Measurements from ENCODE around the gene TRMT2B. TPM values are rescaled to one million over a fixed set of nuclear protein-coding genes. Genes with fewer than 3 reads are reported as not detected.
"Not testable (repeated sequence)": the region's sequence is repeated elsewhere in the genome, so short reads cannot be mapped to it uniquely, and the experiment has no call there.

TRMT2B gene
- total RNA-seq, 1 experiment from 2014 or later: 11.6 TPM

DNA sequence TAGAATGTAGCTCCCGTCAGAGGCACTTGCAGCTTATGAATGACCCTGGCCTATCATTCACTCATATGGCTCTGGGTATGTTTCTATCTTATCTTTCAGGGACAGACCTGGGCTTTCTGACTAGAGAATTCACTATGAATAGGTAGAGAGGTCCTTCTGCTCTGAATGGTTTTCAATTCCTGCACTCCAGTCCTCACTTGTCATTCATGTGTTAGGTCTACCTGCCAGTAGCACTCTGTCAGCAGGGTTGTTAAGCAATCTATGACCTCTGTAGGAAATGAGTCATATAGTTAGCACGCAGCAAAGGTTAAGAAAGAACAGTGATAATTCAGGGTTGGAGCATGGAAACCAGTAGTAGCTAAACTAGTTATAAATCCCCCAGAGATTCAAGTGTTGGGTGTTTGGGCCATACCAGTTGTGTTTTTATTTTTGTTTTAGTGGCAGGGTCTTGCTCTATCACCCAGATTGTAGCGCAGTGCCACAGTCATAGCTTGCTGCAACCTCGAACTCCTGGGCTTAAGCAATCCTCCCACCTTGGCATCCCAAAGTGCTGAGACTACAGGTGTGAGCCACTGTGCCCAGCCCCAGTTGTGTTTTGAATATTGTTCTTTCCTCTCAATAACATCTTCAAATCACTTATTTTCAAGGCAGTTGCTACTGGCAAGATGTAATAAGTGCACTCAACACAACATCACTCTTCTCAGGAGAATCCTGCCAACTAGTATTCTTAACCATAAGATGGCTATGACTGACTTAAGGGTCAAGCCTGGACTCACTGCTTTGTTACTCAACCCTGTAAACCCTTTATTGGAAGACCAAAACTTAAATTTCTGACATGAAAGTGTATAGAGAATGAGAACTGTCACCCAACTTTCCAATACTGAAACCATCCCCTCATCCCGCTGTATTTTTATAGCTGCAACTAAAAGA, 57.3 kb downstream of the TRMT2B start:
- Histone ChIP-seq H3K9ac (ENCODE audit: low read length) (no peak overlapping the region), H3K4me1 (ENCODE audit: low read length) (no peaks in the 10 kb centered on the region), H3K79me2 (ENCODE audit: low read length) (no peaks in the 10 kb centered on the region), H3K27me3 (ENCODE audit: low read length) (no peaks in the 10 kb centered on the region), H3K36me3 (ENCODE audit: insufficient read depth, low read length) (no peaks in the 10 kb centered on the region), H2AFZ (ENCODE audit: low read length) (no peak overlapping the region), H3K27ac (ENCODE audit: low read length) (no peak overlapping the region), H3K4me3 (ENCODE audit: low read length) (no peak overlapping the region), H3K4me2 (ENCODE audit: low read depth, low read length, poor library complexity, severe bottlenecking) (no peak overlapping the region), H4K20me1 (ENCODE audit: insufficient read depth, low read depth, low read length) (no peaks in the 10 kb centered on the region), H3K9me2 (replicated peaks; ENCODE audit: insufficient read depth, low read length) (no peaks in the 10 kb centered on the region), H3K9me3 (ENCODE audit: low read length) (no peaks in the 10 kb centered on the region)
- DNase-seq: no peak

DNA sequence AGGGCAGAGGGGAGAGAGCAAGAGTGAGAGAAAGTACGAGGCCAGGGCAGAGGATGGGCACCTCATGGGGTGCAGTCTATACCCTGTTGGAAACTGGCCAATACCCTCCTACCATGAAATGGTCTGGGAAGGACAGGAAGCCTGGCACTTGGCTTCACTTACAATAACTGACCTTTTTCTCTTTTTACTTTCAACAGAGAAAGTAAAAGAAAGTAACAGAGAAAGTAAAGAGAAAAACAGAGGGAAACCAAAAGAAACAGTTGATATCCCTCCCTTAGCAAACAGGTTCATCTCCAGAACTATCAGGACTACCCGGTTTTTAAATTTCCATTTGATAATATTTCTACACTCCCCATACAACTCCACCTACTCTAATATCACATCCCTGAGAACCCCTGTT, 61.8 kb downstream of the TRMT2B start:
- no peaks in the 10 kb centered on the region for H3K36me3 ChIP-seq (ENCODE audit: insufficient read depth, low read length)
- no peak overlapping the region for H3K4me2 ChIP-seq (ENCODE audit: low read depth, low read length, poor library complexity, severe bottlenecking)
- H4K20me1 ChIP-seq (ENCODE audit: insufficient read depth, low read depth, low read length): no peaks in the 10 kb centered on the region
- H3K4me3 ChIP-seq (ENCODE audit: low read length): no peak overlapping the region
- no peaks in the 10 kb centered on the region for H3K4me1 ChIP-seq (ENCODE audit: low read length)
- H3K27me3 ChIP-seq (ENCODE audit: low read length): no peaks in the 10 kb centered on the region
- no peak overlapping the region for H3K9ac ChIP-seq (ENCODE audit: low read length)
- no peaks in the 10 kb centered on the region for H3K9me2 ChIP-seq (replicated peaks; ENCODE audit: insufficient read depth, low read length)
- no peak overlapping the region for H3K27ac ChIP-seq (ENCODE audit: low read length)
- H3K79me2 ChIP-seq (ENCODE audit: low read length): no peaks in the 10 kb centered on the region
- no peak overlapping the region for H2AFZ ChIP-seq (ENCODE audit: low read length)
- DNase-seq: no peak
- H3K9me3 ChIP-seq (ENCODE audit: low read length): no peaks in the 10 kb centered on the region

DNA sequence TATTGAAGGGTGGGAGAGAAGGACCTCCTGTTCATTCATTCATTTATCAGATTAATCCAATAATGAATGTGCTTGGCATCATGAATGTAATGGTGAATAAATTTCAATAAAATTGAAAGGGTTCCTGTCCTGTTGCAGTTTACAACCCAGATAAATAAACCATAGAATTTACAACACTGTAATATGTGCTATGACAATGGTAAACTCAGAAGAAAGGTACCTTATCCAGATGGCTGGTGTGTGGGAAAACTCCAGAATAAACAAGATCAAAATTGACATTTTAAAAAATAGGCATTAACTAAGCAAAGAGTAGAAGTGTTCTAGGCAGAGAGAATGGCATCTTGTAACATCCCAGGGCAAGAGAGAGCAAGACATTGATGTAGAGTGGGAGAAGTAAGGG, 67.1 kb downstream of the TRMT2B start:
- no peaks in the 10 kb centered on the region for H3K79me2 ChIP-seq (ENCODE audit: low read length)
- H2AFZ ChIP-seq (ENCODE audit: low read length): no peak overlapping the region
- H3K27ac ChIP-seq (ENCODE audit: low read length): no peak overlapping the region
- H3K9me3 ChIP-seq (ENCODE audit: low read length): no peaks in the 10 kb centered on the region
- H3K9ac ChIP-seq (ENCODE audit: low read length): no peak overlapping the region
- H3K4me2 ChIP-seq (ENCODE audit: low read depth, low read length, poor library complexity, severe bottlenecking): no peak overlapping the region
- no peaks in the 10 kb centered on the region for H3K27me3 ChIP-seq (ENCODE audit: low read length)
- H3K4me3 ChIP-seq (ENCODE audit: low read length): no peak overlapping the region
- DNase-seq: no peak
- no peaks in the 10 kb centered on the region for H3K36me3 ChIP-seq (ENCODE audit: insufficient read depth, low read length)
- H3K4me1 ChIP-seq (ENCODE audit: low read length): no peaks in the 10 kb centered on the region
- H4K20me1 ChIP-seq (ENCODE audit: insufficient read depth, low read depth, low read length): no peaks in the 10 kb centered on the region
- no peaks in the 10 kb centered on the region for H3K9me2 ChIP-seq (replicated peaks; ENCODE audit: insufficient read depth, low read length)

DNA sequence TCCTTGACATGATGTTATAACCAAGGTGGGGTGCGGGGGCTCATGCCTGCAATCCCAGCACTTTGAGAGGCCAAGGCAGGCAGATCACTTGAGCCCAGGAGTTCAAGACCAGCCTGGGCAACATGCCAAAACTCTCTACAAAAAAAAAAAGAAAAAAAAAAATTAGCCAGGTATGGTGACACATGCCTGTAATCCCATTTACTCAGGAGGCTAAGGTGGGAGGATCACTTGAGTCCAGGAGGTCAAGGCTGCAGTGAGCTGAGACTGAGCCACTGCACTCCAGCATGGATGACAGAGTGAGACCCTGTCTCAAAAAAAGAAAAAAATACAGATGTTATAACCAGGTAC, 70.4 kb downstream of the TRMT2B start:
- not testable (repeated sequence) for H3K9ac ChIP-seq (ENCODE audit: low read length); H3K4me1 ChIP-seq (ENCODE audit: low read length); H3K4me2 ChIP-seq (ENCODE audit: low read depth, low read length, poor library complexity, severe bottlenecking)

DNA sequence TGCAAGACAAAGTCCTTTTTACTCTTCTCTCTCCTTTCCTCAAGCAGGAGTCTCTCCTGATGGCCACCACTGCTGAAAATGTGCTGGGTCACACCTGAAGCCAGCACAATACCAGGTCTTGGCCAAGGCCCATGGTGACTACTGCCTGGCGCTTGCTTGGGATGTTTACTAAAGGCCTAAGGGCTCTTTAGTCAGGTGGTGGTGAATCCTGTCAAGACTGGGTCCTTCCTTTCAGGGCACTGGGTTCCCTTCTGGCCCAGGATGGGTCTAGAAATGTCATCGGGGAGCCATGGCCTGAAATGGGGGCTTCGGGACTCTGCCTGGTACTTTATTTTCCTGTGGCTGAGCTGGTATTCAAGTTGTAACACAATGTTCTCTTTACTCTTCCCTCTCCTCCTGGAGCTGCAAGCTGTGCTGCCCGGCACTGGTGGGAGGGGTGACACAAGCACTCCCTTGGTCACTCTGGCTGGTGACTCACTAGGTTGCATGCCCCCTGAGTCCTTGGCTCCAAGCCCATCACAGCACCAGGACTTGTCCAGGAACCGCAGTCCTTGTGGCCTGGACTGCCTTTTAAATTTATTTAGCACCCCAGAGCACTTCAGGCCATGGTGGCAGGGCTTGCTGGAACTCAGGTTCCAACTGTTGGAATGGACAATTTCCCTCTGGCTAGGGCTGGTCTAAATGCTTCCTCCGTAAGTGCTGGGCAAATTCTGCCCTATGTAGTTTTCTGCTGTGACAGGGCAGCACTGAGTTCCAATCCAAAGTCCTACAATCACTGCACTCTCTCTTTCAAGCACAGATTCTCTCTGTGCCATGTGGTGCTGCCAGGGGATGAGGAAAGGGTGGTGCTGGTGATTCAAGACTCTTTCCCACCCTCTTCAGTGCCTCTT, 71.1 kb downstream of the TRMT2B start:
- no peak overlapping the region for H3K9ac ChIP-seq (ENCODE audit: low read length)
- no peaks in the 10 kb centered on the region for H3K36me3 ChIP-seq (ENCODE audit: insufficient read depth, low read length)
- no peak overlapping the region for H3K4me2 ChIP-seq (ENCODE audit: low read depth, low read length, poor library complexity, severe bottlenecking)
- H3K27me3 ChIP-seq (ENCODE audit: low read length): no peaks in the 10 kb centered on the region
- no peaks in the 10 kb centered on the region for H3K4me1 ChIP-seq (ENCODE audit: low read length)
- H3K27ac ChIP-seq (ENCODE audit: low read length): no peak overlapping the region
- no peak overlapping the region for H2AFZ ChIP-seq (ENCODE audit: low read length)
- no peak overlapping the region for H3K4me3 ChIP-seq (ENCODE audit: low read length)
- H3K79me2 ChIP-seq (ENCODE audit: low read length): no peaks in the 10 kb centered on the region
- no peak for DNase-seq
- H3K9me2 ChIP-seq (replicated peaks; ENCODE audit: insufficient read depth, low read length): no peaks in the 10 kb centered on the region
- no peaks in the 10 kb centered on the region for H3K9me3 ChIP-seq (ENCODE audit: low read length)
- H4K20me1 ChIP-seq (ENCODE audit: insufficient read depth, low read depth, low read length): no peaks in the 10 kb centered on the region

More for the DNA sequence above, 70.4 kb downstream of the TRMT2B start:
- H3K9me3 ChIP-seq (ENCODE audit: low read length); H4K20me1 ChIP-seq (ENCODE audit: insufficient read depth, low read depth, low read length); H3K27me3 ChIP-seq (ENCODE audit: low read length); DNase-seq; H3K79me2 ChIP-seq (ENCODE audit: low read length); H3K36me3 ChIP-seq (ENCODE audit: insufficient read depth, low read length); H3K4me3 ChIP-seq (ENCODE audit: low read length); H3K9me2 ChIP-seq (replicated peaks; ENCODE audit: insufficient read depth, low read length); H3K27ac ChIP-seq (ENCODE audit: low read length); H2AFZ ChIP-seq (ENCODE audit: low read length): not testable (repeated sequence)

DNA sequence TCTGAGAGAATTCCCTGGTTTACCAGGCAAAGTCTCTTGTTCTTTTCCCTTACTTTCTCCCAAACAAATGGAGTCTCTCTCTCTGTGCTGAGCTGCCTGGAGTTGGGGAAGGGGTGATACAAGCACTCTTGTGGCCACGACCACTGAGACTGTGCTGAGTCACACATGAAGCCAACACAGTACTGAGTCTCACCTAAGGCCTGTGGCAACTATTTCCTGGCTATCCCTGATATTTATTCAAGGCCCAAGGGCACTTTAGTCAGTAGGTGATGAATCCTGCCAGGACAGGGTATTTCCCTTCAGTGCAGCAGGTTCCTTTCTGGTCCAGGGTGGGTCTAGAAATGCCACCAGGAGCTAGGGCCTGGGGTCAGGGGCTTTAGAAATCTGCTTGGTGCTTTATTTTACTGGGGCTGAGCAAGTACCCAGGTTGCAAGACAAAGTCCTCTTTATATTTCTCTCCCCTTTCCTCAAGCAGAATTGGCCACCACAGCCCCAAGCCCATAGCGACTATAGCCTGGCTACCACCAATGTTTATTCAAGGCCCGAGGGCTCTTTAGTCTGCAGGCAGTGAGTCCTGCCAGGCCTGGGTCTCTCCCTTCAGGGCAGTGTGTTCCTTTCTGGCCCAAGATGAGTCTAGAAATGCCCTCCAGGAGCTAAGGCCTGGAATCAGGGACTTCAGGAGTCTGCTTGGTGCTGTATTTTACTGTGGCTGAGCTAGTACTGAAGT, 71.9 kb downstream of the TRMT2B start:
- no peaks in the 10 kb centered on the region for H3K9me2 ChIP-seq (replicated peaks; ENCODE audit: insufficient read depth, low read length)
- no peaks in the 10 kb centered on the region for H3K79me2 ChIP-seq (ENCODE audit: low read length)
- H3K9me3 ChIP-seq (ENCODE audit: low read length): no peaks in the 10 kb centered on the region
- no peak overlapping the region for H3K4me3 ChIP-seq (ENCODE audit: low read length)
- no peak overlapping the region for H2AFZ ChIP-seq (ENCODE audit: low read length)
- H3K27me3 ChIP-seq (ENCODE audit: low read length): no peaks in the 10 kb centered on the region
- no peaks in the 10 kb centered on the region for H3K36me3 ChIP-seq (ENCODE audit: insufficient read depth, low read length)
- H3K27ac ChIP-seq (ENCODE audit: low read length): no peak overlapping the region
- H3K4me2 ChIP-seq (ENCODE audit: low read depth, low read length, poor library complexity, severe bottlenecking): no peak overlapping the region
- H3K4me1 ChIP-seq (ENCODE audit: low read length): no peaks in the 10 kb centered on the region
- no peak overlapping the region for H3K9ac ChIP-seq (ENCODE audit: low read length)
- H4K20me1 ChIP-seq (ENCODE audit: insufficient read depth, low read depth, low read length): no peaks in the 10 kb centered on the region
- DNase-seq: no peak

DNA sequence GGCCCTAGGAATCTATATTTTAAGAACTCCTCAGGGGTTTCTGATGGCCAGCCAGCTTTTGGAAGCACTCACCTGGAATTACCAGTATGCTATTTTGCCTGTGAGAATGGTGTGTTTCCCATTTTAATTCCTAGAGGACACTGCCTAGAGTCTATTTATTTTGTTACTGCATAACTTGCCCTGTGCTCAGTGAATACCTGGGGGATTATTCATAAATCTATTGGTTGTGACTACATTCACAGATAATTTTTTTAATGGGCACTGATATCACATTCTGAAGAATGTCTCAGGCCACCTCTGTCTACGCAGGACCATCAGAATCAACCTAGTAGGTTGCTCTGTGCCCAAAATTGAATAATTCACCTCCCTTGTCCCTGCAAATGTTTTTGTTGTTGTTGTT, 75.7 kb downstream of the TRMT2B start:
- no peaks in the 10 kb centered on the region for H3K9me3 ChIP-seq (ENCODE audit: low read length)
- no peaks in the 10 kb centered on the region for H3K36me3 ChIP-seq (ENCODE audit: insufficient read depth, low read length)
- DNase-seq: no peak
- no peaks in the 10 kb centered on the region for H3K27me3 ChIP-seq (ENCODE audit: low read length)
- H4K20me1 ChIP-seq (ENCODE audit: insufficient read depth, low read depth, low read length): no peaks in the 10 kb centered on the region
- no peak overlapping the region for H2AFZ ChIP-seq (ENCODE audit: low read length)
- H3K4me2 ChIP-seq (ENCODE audit: low read depth, low read length, poor library complexity, severe bottlenecking): no peak overlapping the region
- no peak overlapping the region for H3K9ac ChIP-seq (ENCODE audit: low read length)
- no peaks in the 10 kb centered on the region for H3K79me2 ChIP-seq (ENCODE audit: low read length)
- H3K27ac ChIP-seq (ENCODE audit: low read length): no peak overlapping the region
- H3K4me3 ChIP-seq (ENCODE audit: low read length): no peak overlapping the region
- H3K4me1 ChIP-seq (ENCODE audit: low read length): no peaks in the 10 kb centered on the region
- no peaks in the 10 kb centered on the region for H3K9me2 ChIP-seq (replicated peaks; ENCODE audit: insufficient read depth, low read length)

DNA sequence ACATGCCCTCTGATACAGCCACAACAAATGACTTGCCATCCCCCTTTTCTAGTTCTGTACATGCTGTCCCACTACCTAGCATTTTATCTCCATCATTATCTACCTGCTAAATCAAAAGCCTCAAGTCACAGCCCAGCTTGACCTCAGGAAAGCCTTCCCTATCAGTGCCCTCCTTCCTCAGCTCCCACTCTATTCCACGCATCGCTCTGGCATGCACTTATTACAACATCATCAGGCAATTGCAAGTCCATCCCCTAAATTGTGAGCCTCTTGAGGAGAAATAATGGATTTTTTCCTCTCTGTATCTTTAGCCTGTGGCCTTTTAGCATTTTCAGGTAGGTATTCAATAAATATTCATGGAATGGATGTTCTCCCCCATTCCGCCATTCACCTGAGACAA, 76.7 kb downstream of the TRMT2B start:
- Histone ChIP-seq H2AFZ (ENCODE audit: low read length) (no peak overlapping the region), H3K27me3 (ENCODE audit: low read length) (no peaks in the 10 kb centered on the region), H3K9ac (ENCODE audit: low read length) (no peak overlapping the region), H3K79me2 (ENCODE audit: low read length) (no peaks in the 10 kb centered on the region), H3K36me3 (ENCODE audit: insufficient read depth, low read length) (no peaks in the 10 kb centered on the region), H3K27ac (ENCODE audit: low read length) (no peak overlapping the region), H4K20me1 (ENCODE audit: insufficient read depth, low read depth, low read length) (no peaks in the 10 kb centered on the region), H3K9me2 (replicated peaks; ENCODE audit: insufficient read depth, low read length) (no peaks in the 10 kb centered on the region), H3K4me1 (ENCODE audit: low read length) (no peaks in the 10 kb centered on the region), H3K4me2 (ENCODE audit: low read depth, low read length, poor library complexity, severe bottlenecking) (no peak overlapping the region), H3K9me3 (ENCODE audit: low read length) (no peaks in the 10 kb centered on the region), H3K4me3 (ENCODE audit: low read length) (no peak overlapping the region)
- DNase-seq: no peak
